Spleen (tissue), 11 donors: Measurements from ENCODE around the gene TRAPPC6A. TPM values are rescaled to one million over a fixed set of nuclear protein-coding genes. Genes with fewer than 3 reads are reported as not detected.

Source experiments
- DNase-seq: peaks from one replicate; pipeline ENCODE4 v3.0.0-alpha.2; 2020
- H3K27ac ChIP-seq, 8 donors: fragments of 200-600 bp; sonication (generic) in 7 of 8; 1 replicate in 4 of 8; 2 replicates in 4 of 8; pipeline versions ENCODE4 v1.5.0 to v1.8.0; 2016 to 2021; ENCODE audit warnings: inconsistent platforms in 4 of 8, mild to moderate bottlenecking in 4 of 8, moderate library complexity in 1 of 8
- H3K27me3 ChIP-seq, 7 donors: fragments of 200-600 bp; sonication (generic) in 6 of 7; replicated peaks in 1 of 7; 1 replicate in 4 of 7; 2 replicates in 3 of 7; pipeline versions ENCODE4 v1.5.0 to v1.8.0; 2016 to 2021; ENCODE audit warnings: inconsistent platforms in 3 of 7, mild to moderate bottlenecking in 1 of 7
- H3K36me3 ChIP-seq, 6 donors: fragments of 200-600 bp; sonication (generic) in 5 of 6; 1 replicate in 4 of 6; 2 replicates in 2 of 6; pipeline versions ENCODE4 v1.5.0 to v1.8.0; 2016 to 2021; ENCODE audit warnings: inconsistent platforms in 2 of 6
- H3K4me1 ChIP-seq, 6 donors: fragments of 200-600 bp; sonication (generic) in 5 of 6; 1 replicate in 3 of 6; 2 replicates in 3 of 6; pipeline versions ENCODE4 v1.5.0 to v1.8.0; 2016 to 2021; ENCODE audit warnings: inconsistent platforms in 3 of 6
- H3K4me3 ChIP-seq, 8 donors: fragments of 200-600 bp; sonication (generic) in 7 of 8; 1 replicate in 4 of 8; 2 replicates in 4 of 8; pipeline versions ENCODE4 v1.5.0 to v1.8.0; 2016 to 2021; ENCODE audit warnings: inconsistent platforms in 4 of 8, mild to moderate bottlenecking in 4 of 8, moderate library complexity in 2 of 8
- H3K9me3 ChIP-seq, 8 donors: fragments of 200-600 bp; sonication (generic) in 7 of 8; 1 replicate in 4 of 8; 2 replicates in 4 of 8; pipeline versions ENCODE4 v1.5.0 to v1.8.0; 2016 to 2021; ENCODE audit warnings: inconsistent platforms in 4 of 8
- POLR2A ChIP-seq, 3 donors: fragments of 450-650 bp; IDR thresholded peaks; one replicate each; pipeline ENCODE4 v1.5.1; 2017; ENCODE audit warnings: antibody characterized with exemption in 3 of 3, mild to moderate bottlenecking in 1 of 3
- POLR2AphosphoS5 ChIP-seq, 3 donors: sonication (generic); formaldehyde crosslinking; IDR thresholded peaks; one replicate each; pipeline ENCODE4 v1.5.1; 2017; ENCODE audit warnings: antibody characterized with exemption in 3 of 3
- whole genome bisulfite sequencing, 5 donors: extraction: QIAGEN DNeasy Blood & Tissue Kit in 3 of 5; methylation state at CpG; one replicate each; pipeline versions ENCODE4 v1.1.5 to v1.1.7; 2013 to 2018; 5-methylcytosine and 5-hydroxymethylcytosine counted together
- intact Hi-C: fragments of 100-400 bp; cut with DNase I; formaldehyde crosslinking; loops from one replicate; pipeline ENCODE4 v1.15.0; 2023; ENCODE audit warnings: low total_unique reads
- polyA plus RNA-seq, 3 donors: library from polyadenylated mRNA; stranded (reverse); fragments of 200-250 nt; gene quantifications; one replicate each; pipeline ENCODE4 v1.2.1, GENCODE V29; 2013
- total RNA-seq, 7 donors: library from RNA; depleted of rRNA in 3 of 7; stranded (reverse); fragments of >200 nt in 3 of 7; fragmentation: NEBNext Ultra II Directional in 4 of 7; extraction: Animal tissue kit (Norgen Biotek cat#: 25700) in 4 of 7; gene quantifications; one replicate each; pipeline versions ENCODE4 v1.1.0 to v1.2.1, GENCODE V29; 2016 to 2021
- TF ChIP-seq, protein P1 (sequence below), 11 experiments: fragments of 200-600 bp in 7 of 11; fragments of 450-650 bp in 4 of 11; sonication (generic) in 4 of 11; IDR thresholded peaks in 8 of 11; conservative IDR thresholded peaks in 3 of 11; 1 replicate in 7 of 11; 2 replicates in 4 of 11; pipeline versions ENCODE4 v1.4.0 to v1.8.0; 2016 to 2021; ENCODE audit warnings: antibody characterized with exemption in 11 of 11, inconsistent platforms in 4 of 11, mild to moderate bottlenecking in 1 of 11
- donor health status: healthy with polysubstance abuse.
- donor health status: DM: no; HTN: no; CAD: no; lungs with moderate emphysema.
- donor health status: DM: no; HTN: no; CAD: no.
- donor health status: Bipolar disorder and iron deficiency.
- donor health status: healthy.
- donor health status: DM: no; HTN: no; CAD: no.
- donor health status: DM: yes; HTN: yes; CAD: no.

The TRAPPC6A gene
- total and polyA plus RNA-seq, 10 donors = 25.9 to 109 (median 39.8) TPM

DNA sequence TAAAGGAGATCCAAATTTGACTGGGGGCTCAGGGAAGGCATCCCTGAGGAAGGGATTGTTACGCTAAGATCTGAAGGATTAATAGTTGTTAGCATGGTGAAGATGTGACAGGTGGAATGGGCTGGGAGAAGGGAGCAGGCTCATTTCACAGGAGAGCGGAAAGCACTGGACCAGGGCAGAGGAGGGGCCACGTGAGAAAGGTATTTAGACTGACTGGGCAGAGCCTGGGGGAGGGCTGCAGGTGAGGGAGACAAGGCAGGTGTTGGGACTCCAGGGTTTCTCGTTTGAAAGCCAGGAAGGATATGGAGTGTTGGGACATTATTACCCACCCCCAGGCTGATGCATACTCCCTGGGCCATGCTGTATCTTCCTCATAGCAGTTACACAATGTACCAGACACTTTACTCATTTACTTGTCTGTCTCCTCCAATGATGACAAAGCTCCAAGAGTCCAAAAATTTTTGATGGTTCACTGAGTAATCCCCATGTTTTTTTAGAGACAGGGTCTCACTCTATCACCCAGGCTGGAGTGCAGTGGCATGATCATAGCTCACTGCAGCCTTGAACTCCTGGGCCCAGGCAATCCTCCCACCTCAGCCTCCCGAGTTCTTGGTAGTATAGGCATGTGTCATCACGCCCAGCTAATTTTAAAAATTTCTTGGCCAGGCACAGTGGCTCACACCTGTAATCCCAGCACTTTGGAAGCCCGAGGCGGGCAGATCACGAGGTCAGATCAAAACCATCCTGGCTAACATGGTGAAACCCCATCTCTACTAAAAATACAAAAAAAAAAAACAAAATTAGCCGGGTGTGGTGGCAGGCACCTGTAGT is 2.3 kb downstream of the TRAPPC6A start:
- no peak for DNase-seq
- no peak overlapping the region for H3K4me3 ChIP-seq
- H3K9me3 ChIP-seq = no peaks in the 10 kb centered on the region
- no peaks in the 10 kb centered on the region for H3K27me3 ChIP-seq
- no peak for TF ChIP-seq POLR2AphosphoS5 (IDR thresholded peaks at IDR 0.05)
- no peak for TF ChIP-seq POLR2A (IDR thresholded peaks at IDR 0.05)
- TF ChIP-seq, protein P1, sequence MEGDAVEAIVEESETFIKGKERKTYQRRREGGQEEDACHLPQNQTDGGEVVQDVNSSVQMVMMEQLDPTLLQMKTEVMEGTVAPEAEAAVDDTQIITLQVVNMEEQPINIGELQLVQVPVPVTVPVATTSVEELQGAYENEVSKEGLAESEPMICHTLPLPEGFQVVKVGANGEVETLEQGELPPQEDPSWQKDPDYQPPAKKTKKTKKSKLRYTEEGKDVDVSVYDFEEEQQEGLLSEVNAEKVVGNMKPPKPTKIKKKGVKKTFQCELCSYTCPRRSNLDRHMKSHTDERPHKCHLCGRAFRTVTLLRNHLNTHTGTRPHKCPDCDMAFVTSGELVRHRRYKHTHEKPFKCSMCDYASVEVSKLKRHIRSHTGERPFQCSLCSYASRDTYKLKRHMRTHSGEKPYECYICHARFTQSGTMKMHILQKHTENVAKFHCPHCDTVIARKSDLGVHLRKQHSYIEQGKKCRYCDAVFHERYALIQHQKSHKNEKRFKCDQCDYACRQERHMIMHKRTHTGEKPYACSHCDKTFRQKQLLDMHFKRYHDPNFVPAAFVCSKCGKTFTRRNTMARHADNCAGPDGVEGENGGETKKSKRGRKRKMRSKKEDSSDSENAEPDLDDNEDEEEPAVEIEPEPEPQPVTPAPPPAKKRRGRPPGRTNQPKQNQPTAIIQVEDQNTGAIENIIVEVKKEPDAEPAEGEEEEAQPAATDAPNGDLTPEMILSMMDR (IDR thresholded peaks at IDR 0.05 in 8 of 11, conservative IDR thresholded peaks at IDR 0.05 in 3 of 11) = no peak
- peaks cover 29 to 79% (median 60%) of the 10 kb centered on the region in 6 donors for H3K4me1 ChIP-seq
- WGBS, 5 donors = 77 to 87% (median 84%) methylated on average over 10 of the region's 10 CpGs
- H3K27ac ChIP-seq = peak overlapping the region in 2 of 8 donors; percentile 44 to 91
- intact Hi-C loops = no loop called here
- peaks cover 0 to 6% (median 0%) of the 10 kb centered on the region in 6 donors for H3K36me3 ChIP-seq

DNA sequence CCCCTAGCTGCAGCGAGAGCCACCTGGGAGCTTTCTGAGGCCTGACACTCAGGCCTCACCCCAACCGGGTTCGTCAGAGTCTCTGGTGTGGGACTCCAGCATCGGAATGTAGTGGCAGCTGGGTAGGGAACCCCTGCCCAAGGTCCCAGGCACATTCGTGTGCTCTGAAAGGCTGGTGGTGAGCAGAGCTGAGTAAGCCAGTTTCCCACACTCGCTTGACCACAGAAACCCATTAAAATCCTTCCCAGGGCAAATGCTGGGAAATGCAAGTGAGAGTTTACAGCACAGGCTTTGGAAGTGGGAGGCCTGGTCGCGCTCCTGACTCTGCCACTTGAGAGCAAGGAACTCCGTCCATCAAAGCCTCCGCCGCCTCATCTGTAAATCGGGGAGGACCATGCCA is 4.2 kb downstream of the TRAPPC6A start:
- H3K9me3 ChIP-seq = no peaks in the 10 kb centered on the region
- intact Hi-C loops = no loop called here
- no peak for DNase-seq
- TF ChIP-seq, protein P1 (IDR thresholded peaks at IDR 0.05 in 8 of 11, conservative IDR thresholded peaks at IDR 0.05 in 3 of 11) = no peak
- TF ChIP-seq POLR2AphosphoS5 (IDR thresholded peaks at IDR 0.05) = no peak
- no peak for TF ChIP-seq POLR2A (IDR thresholded peaks at IDR 0.05)
- peaks cover 24 to 82% (median 60%) of the 10 kb centered on the region in 6 donors for H3K4me1 ChIP-seq
- H3K4me3 ChIP-seq = no peak overlapping the region
- peaks cover 0 to 3% (median 0%) of the 10 kb centered on the region in 6 donors for H3K36me3 ChIP-seq
- WGBS, 5 donors = 63 to 73% (median 67%) methylated on average over 12 of the region's 12 CpGs
- H3K27ac ChIP-seq = peak overlapping the region in 1 of 8 donors; percentile 10
- no peaks in the 10 kb centered on the region for H3K27me3 ChIP-seq

DNA sequence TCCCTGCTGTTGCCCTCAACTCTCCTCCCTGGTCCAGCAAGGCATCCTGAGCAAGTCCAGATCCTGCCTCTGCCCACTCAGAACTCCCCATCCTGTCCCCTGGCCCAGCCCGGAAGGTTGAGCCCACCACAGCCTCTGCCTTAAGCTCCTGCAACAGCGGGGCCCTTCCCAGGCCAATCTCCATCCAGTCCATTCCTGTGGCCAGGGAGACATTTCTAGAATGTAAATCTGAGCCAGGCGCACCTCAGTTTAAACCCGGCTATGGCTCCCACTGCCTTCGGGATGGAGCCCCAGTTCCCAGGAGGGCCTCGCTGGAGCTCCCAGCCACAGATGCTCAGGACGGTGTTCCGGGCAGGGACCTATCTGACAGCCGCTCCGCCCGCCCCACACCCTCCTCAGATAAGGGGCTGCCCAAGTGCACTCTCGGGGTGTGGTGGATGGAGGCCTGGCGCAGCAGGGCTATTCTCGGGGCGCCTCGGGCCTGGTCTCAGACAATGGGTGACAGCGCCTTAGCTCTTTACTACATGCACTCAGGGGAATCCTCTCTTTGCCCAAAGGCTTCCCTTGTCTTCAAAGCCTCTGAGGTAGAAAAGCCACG is 5.3 kb downstream of the TRAPPC6A start:
- Histone ChIP-seq H3K27me3 (no peaks in the 10 kb centered on the region), H3K27ac (peak overlapping the region in 5 of 8 donors; percentile 48 to 78 (median 73)), H3K4me1 (peaks cover 24 to 86% (median 63%) of the 10 kb centered on the region in 6 donors), H3K4me3 (no peak overlapping the region), H3K9me3 (no peaks in the 10 kb centered on the region), H3K36me3 (peaks cover 0 to 10% (median 0%) of the 10 kb centered on the region in 6 donors)
- WGBS, 5 donors = 88 to 95% (median 92%) methylated on average over 13 to 17 of the region's 18 CpGs
- no peak for DNase-seq
- TF ChIP-seq, protein P1 (IDR thresholded peaks at IDR 0.05 in 8 of 11, conservative IDR thresholded peaks at IDR 0.05 in 3 of 11) = no peak
- TF ChIP-seq POLR2AphosphoS5 (IDR thresholded peaks at IDR 0.05) = no peak
- no peak for TF ChIP-seq POLR2A (IDR thresholded peaks at IDR 0.05)
- intact Hi-C loops = no loop called here

DNA sequence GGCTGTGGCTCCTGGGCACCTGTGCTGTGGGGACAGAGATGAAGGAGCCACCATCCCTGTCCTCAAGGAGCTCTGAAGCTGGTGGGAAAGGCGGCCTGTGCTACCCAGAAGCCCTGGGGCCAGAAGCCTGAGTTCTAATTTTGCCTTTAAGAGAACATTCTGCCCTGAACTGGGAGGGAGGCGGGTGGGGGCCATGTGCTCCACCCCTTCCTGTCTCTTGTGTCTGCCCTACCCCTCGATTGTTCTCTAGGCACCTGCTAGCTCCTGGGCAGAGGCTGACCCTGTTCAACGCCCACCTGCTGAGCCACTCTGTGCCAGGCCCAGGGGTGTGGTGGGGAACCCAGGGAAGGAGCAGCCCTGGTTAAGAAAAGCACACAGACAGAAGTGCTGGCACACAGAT is 5.9 kb downstream of the TRAPPC6A start:
- Histone ChIP-seq H3K27me3 (no peaks in the 10 kb centered on the region), H3K4me1 (peaks cover 21 to 86% (median 60%) of the 10 kb centered on the region in 6 donors), H3K4me3 (no peak overlapping the region), H3K36me3 (peaks cover 0 to 10% (median 0%) of the 10 kb centered on the region in 6 donors), H3K9me3 (no peaks in the 10 kb centered on the region), H3K27ac (peak overlapping the region in 5 of 8 donors; percentile 48 to 78 (median 73))
- intact Hi-C loops = no loop called here
- TF ChIP-seq, protein P1 (IDR thresholded peaks at IDR 0.05 in 8 of 11, conservative IDR thresholded peaks at IDR 0.05 in 3 of 11) = no peak
- TF ChIP-seq POLR2AphosphoS5 (IDR thresholded peaks at IDR 0.05) = no peak
- TF ChIP-seq POLR2A (IDR thresholded peaks at IDR 0.05) = no peak
- no peak for DNase-seq
- WGBS, 5 donors = 10 to 46% (median 35%) methylated on average over 3 to 4 of the region's 4 CpGs
